Neural crest cell (in vitro differentiated cells): ENCODE data around the gene HTR3D. TPM values are rescaled to one million over a fixed set of nuclear protein-coding genes. Genes with fewer than 3 reads are reported as not detected.

Experiments
- DNase-seq: peaks from one replicate; pipeline ENCODE4 v3.0.0; 2021; ENCODE audit warnings: low read depth, mixed read lengths, low spot score
- H3K27ac Mint-ChIP-seq: one replicate; pipeline ENCODE4 v1.8.0; 2021; ENCODE audit warnings: mild to moderate bottlenecking, mixed read lengths; ENCODE audit not compliant: unreplicated experiment
- H3K27me3 Mint-ChIP-seq: 2 replicates; pipeline ENCODE4 v1.8.0; 2021; ENCODE audit warnings: low read depth, mild to moderate bottlenecking, mixed read lengths
- H3K36me3 Mint-ChIP-seq: 2 replicates; pipeline ENCODE4 v1.8.0; 2021; ENCODE audit warnings: low read depth, mild to moderate bottlenecking, mixed read lengths
- H3K4me1 Mint-ChIP-seq: 2 replicates; pipeline ENCODE4 v1.8.0; 2021; ENCODE audit warnings: mixed read lengths
- H3K4me3 Mint-ChIP-seq: one replicate; pipeline ENCODE4 v1.8.0; 2021; ENCODE audit warnings: mild to moderate bottlenecking, mixed read lengths
- H3K9me3 Mint-ChIP-seq: 2 replicates; pipeline ENCODE4 v1.8.0; 2021; ENCODE audit warnings: mixed read lengths
- CTCF ChIP-seq: fragments of 200-600 bp; sonication (generic); conservative IDR thresholded peaks from 2 replicates; pipeline ENCODE4 v1.5.0; 2021; ENCODE audit warnings: antibody characterized with exemption, mild to moderate bottlenecking
- total RNA-seq: library from RNA; stranded (reverse); gene quantifications from 2 replicates; pipeline ENCODE4 v1.2.1, GENCODE V29; 2021

The HTR3D gene
- total RNA-seq, 1 donor from 2014 or later, result not detected

- no peaks in the 10 kb centered on the region for H3K4me1 Mint-ChIP-seq
Observed at GRCh38 chr3:184082465-184082864, 50.9 kb downstream of the HTR3D start.

GRCh38 chr3:184085389-184085852 lies 53.9 kb downstream of the HTR3D start:
- no peak overlapping the region for H3K4me3 Mint-ChIP-seq
- H3K27ac Mint-ChIP-seq, result no peak overlapping the region
- H3K4me1 Mint-ChIP-seq, result no peaks in the 10 kb centered on the region
- no peaks in the 10 kb centered on the region for H3K36me3 Mint-ChIP-seq
- H3K9me3 Mint-ChIP-seq, result peaks cover 6% of the 10 kb centered on the region
- no peaks in the 10 kb centered on the region for H3K27me3 Mint-ChIP-seq
- no peak for DNase-seq
- no peak for TF ChIP-seq CTCF

More at GRCh38 chr3:184082465-184082864, 50.9 kb downstream of the HTR3D start:
- TF ChIP-seq CTCF, result no peak
- Mint-ChIP-seq H3K36me3 (no peaks in the 10 kb centered on the region), H3K9me3 (peaks cover 6% of the 10 kb centered on the region), H3K27ac (no peak overlapping the region), H3K4me3 (no peak overlapping the region), H3K27me3 (no peaks in the 10 kb centered on the region)
- DNase-seq, result no peak

Other genes starting within 250 kb of the HTR3D start
- gene MAP6D1, start 206.2 kb upstream of the HTR3D start, total RNA-seq, result 4.7 and 4.9 TPM in 2 replicates
- 69.8 and 70.4 TPM in 2 replicates for gene PARL, start 146.9 kb upstream of the HTR3D start, total RNA-seq
- 47.3 and 50.9 TPM in 2 replicates for gene ABCC5, start 13.9 kb upstream of the HTR3D start, total RNA-seq
- gene HTR3C, start 21.3 kb downstream of the HTR3D start, total RNA-seq, result not detected in 2 replicates
- not detected in 2 replicates for gene HTR3E, start 65.3 kb downstream of the HTR3D start, total RNA-seq
- 54.8 and 57.7 TPM in 2 replicates for gene EIF2B5, start 103.6 kb downstream of the HTR3D start, total RNA-seq
- 90.9 and 93.8 TPM in 2 replicates for gene DVL3, start 123.6 kb downstream of the HTR3D start, total RNA-seq
- 271 and 289 TPM in 2 replicates for gene AP2M1, start 143.1 kb downstream of the HTR3D start, total RNA-seq
- 63.9 and 67.3 TPM in 2 replicates for gene ABCF3, start 154.5 kb downstream of the HTR3D start, total RNA-seq
- 0.36 and 0.56 TPM in 2 replicates for gene VWA5B2, start 197.8 kb downstream of the HTR3D start, total RNA-seq
- gene ALG3, start 217.2 kb downstream of the HTR3D start, total RNA-seq, result 32.0 and 35.5 TPM in 2 replicates
- gene EEF1AKMT4, start 217.9 kb downstream of the HTR3D start, total RNA-seq, result 3.4 and 3.9 TPM in 2 replicates
- gene CAMK2N2, start 229.8 kb downstream of the HTR3D start, total RNA-seq, result 4.7 and 5.6 TPM in 2 replicates
- gene ECE2, start 244.3 kb downstream of the HTR3D start, total RNA-seq, result not detected in 2 replicates